SK-N-SH treated with all-trans-retinoic acid at 6 μM for 48 hours (cell line): Measurements from ENCODE around the gene RFK.

Experiments used
- ARNTL ChIP-seq: fragments of 450-650 bp; formaldehyde crosslinking; IDR thresholded peaks from 2 replicates; pipeline ENCODE4 v1.5.0; 2020; ENCODE audit warnings: low read depth, mild to moderate bottlenecking, moderate library complexity, borderline replicate concordance
- BACH2 ChIP-seq: fragments of 250-450 bp; sonication (Bioruptor Pico); IDR thresholded peaks from 2 replicates; pipeline ENCODE4 v1.9.0; 2021; ENCODE audit warnings: mild to moderate bottlenecking, borderline replicate concordance
- CSDC2 ChIP-seq: fragments of 250-450 bp; sonication (Bioruptor Pico); IDR thresholded peaks from 2 replicates; pipeline ENCODE4 v1.5.0; 2020; ENCODE audit warnings: mild to moderate bottlenecking, moderate library complexity
- GLIS3 ChIP-seq: fragments of 250-450 bp; sonication (Bioruptor Pico); IDR thresholded peaks from 2 replicates; pipeline ENCODE4 v1.5.0; 2020; ENCODE audit warnings: mild to moderate bottlenecking, moderate library complexity
- RARB ChIP-seq: fragments of 250-450 bp; sonication (Bioruptor Pico); IDR thresholded peaks from 2 replicates; pipeline ENCODE4 v1.8.0; 2021; ENCODE audit warnings: mild to moderate bottlenecking, moderate library complexity
- TOX ChIP-seq: fragments of 250-450 bp; sonication (Bioruptor Pico); IDR thresholded peaks from 2 replicates; pipeline ENCODE4 v1.8.0; 2021; ENCODE audit warnings: mild to moderate bottlenecking, moderate library complexity, borderline replicate concordance
- ZFP30 ChIP-seq: fragments of 450-650 bp; formaldehyde crosslinking; IDR thresholded peaks from 2 replicates; pipeline ENCODE4 v1.5.0; 2022; ENCODE audit warnings: mild to moderate bottlenecking, moderate library complexity
- ZNF70 ChIP-seq: fragments of 450-650 bp; formaldehyde crosslinking; IDR thresholded peaks from 2 replicates; pipeline ENCODE4 v1.5.0; 2020; ENCODE audit warnings: mild to moderate bottlenecking, moderate library complexity
- TF ChIP-seq, protein P1 (sequence below): fragments of 250-450 bp; sonication (Bioruptor Pico); IDR thresholded peaks from 2 replicates; pipeline ENCODE4 v1.8.0; 2020; ENCODE audit warnings: mild to moderate bottlenecking, moderate library complexity, borderline replicate concordance
- TF ChIP-seq, protein P2 (sequence below): fragments of 250-450 bp; sonication (Bioruptor Pico); IDR thresholded peaks from 2 replicates; pipeline ENCODE4 v1.8.0; 2021; ENCODE audit warnings: low read depth, mild to moderate bottlenecking, moderate library complexity, borderline replicate concordance

DNA sequence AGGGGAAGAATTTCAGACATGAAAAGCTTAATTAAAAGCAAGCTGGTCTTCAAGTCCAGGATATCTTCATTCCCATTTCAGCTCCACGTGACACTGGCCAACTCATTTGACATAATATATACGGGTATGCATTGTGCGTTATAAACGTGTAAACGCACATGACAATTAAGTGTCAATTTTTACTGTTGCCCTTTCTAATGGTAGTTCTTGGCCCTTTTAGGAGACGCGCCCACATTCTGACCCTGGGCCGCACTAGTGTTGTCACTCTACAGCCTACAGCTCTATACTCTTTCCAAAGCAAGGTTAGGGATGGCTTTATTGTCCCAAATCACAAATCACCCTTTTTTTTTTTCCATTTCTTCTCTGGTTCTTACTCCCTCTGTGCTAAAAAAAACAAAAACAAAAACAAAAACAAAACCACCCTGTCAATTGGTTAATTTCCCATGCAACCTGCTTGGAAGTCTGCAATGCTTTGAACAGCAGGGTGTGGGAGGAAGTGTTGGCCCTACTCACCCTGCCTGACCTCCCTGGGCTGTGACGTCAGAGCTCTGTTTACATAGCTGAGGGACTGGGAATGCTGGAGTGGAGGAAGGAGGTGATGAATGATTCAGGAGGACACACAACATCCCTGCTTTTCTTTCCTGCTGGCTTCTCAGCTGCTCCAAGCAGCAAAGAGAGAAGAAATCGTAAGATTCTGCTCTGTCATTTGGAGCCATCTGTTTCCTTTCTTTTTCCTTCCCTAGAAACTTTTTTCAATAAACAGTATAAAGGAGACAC, 19.3 kb downstream of the RFK start:
- no peak for TF ChIP-seq CSDC2 (CRISPR knock-in tag)
- no peak for TF ChIP-seq BACH2 (CRISPR knock-in tag)
- TF ChIP-seq, protein P1, sequence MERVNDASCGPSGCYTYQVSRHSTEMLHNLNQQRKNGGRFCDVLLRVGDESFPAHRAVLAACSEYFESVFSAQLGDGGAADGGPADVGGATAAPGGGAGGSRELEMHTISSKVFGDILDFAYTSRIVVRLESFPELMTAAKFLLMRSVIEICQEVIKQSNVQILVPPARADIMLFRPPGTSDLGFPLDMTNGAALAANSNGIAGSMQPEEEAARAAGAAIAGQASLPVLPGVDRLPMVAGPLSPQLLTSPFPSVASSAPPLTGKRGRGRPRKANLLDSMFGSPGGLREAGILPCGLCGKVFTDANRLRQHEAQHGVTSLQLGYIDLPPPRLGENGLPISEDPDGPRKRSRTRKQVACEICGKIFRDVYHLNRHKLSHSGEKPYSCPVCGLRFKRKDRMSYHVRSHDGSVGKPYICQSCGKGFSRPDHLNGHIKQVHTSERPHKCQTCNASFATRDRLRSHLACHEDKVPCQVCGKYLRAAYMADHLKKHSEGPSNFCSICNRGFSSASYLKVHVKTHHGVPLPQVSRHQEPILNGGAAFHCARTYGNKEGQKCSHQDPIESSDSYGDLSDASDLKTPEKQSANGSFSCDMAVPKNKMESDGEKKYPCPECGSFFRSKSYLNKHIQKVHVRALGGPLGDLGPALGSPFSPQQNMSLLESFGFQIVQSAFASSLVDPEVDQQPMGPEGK (CRISPR knock-in tag), result no peak
- no peak for TF ChIP-seq TOX (CRISPR knock-in tag)
- TF ChIP-seq GLIS3 (CRISPR knock-in tag), result no peak
- no peak for TF ChIP-seq ARNTL (CRISPR knock-in tag)
- TF ChIP-seq, protein P2, sequence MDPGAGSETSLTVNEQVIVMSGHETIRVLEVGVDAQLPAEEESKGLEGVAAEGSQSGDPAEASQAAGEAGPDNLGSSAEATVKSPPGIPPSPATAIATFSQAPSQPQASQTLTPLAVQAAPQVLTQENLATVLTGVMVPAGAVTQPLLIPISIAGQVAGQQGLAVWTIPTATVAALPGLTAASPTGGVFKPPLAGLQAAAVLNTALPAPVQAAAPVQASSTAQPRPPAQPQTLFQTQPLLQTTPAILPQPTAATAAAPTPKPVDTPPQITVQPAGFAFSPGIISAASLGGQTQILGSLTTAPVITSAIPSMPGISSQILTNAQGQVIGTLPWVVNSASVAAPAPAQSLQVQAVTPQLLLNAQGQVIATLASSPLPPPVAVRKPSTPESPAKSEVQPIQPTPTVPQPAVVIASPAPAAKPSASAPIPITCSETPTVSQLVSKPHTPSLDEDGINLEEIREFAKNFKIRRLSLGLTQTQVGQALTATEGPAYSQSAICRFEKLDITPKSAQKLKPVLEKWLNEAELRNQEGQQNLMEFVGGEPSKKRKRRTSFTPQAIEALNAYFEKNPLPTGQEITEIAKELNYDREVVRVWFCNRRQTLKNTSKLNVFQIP, result no peak
- no peak for TF ChIP-seq RARB (CRISPR knock-in tag)
- TF ChIP-seq ZFP30 (CRISPR knock-in tag), result no peak
- no peak for TF ChIP-seq ZNF70 (CRISPR knock-in tag)
